Gastrocnemius medialis (tissue), 4 donors: ENCODE measurements around the gene CCN5.

Source experiments
- POLR2A ChIP-seq, 2 donors: fragments of 450-650 bp; IDR thresholded peaks; one replicate each; pipeline ENCODE4 v1.6.1; 2017; ENCODE audit warnings: antibody characterized with exemption in 2 of 2, mild to moderate bottlenecking in 2 of 2, moderate library complexity in 2 of 2
- TF ChIP-seq, protein P1 (sequence below), 5 experiments: fragments of 450-650 bp in 3 of 5; fragments of 200-600 bp in 2 of 5; sonication (generic) in 2 of 5; IDR thresholded peaks in 4 of 5; conservative IDR thresholded peaks in 1 of 5; 1 replicate in 4 of 5; 2 replicates in 1 of 5; pipeline ENCODE4 v1.5.1; 2016 to 2019; ENCODE audit warnings: antibody characterized with exemption in 5 of 5, mild to moderate bottlenecking in 3 of 5, moderate library complexity in 3 of 5

GRCh38 chr20:44714102-44714700 is 968 bp upstream of the CCN5 start:
- TF ChIP-seq, protein P1, sequence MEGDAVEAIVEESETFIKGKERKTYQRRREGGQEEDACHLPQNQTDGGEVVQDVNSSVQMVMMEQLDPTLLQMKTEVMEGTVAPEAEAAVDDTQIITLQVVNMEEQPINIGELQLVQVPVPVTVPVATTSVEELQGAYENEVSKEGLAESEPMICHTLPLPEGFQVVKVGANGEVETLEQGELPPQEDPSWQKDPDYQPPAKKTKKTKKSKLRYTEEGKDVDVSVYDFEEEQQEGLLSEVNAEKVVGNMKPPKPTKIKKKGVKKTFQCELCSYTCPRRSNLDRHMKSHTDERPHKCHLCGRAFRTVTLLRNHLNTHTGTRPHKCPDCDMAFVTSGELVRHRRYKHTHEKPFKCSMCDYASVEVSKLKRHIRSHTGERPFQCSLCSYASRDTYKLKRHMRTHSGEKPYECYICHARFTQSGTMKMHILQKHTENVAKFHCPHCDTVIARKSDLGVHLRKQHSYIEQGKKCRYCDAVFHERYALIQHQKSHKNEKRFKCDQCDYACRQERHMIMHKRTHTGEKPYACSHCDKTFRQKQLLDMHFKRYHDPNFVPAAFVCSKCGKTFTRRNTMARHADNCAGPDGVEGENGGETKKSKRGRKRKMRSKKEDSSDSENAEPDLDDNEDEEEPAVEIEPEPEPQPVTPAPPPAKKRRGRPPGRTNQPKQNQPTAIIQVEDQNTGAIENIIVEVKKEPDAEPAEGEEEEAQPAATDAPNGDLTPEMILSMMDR (IDR thresholded peaks at IDR 0.05 in 4 of 5, conservative IDR thresholded peaks at IDR 0.05 in 1 of 5), result no peak
- TF ChIP-seq POLR2A (IDR thresholded peaks at IDR 0.05), result no peak
